Osteoblast (primary cell): ENCODE measurements around the gene BTNL9. TPM values are rescaled to one million over a fixed set of nuclear protein-coding genes. Genes with fewer than 3 reads are reported as not detected.

Experiments used
- DNase-seq: peaks from one replicate; pipeline ENCODE4 v3.0.0; 2011; ENCODE audit warnings: low spot score, mixed read lengths; ENCODE audit not compliant: insufficient read length; ENCODE audit errors: missing footprints
- H2AFZ ChIP-seq: 2 replicates; pipeline ENCODE4 v1.6.0; 2011; ENCODE audit warnings: mild to moderate bottlenecking, low read length
- H3K27ac ChIP-seq: 2 replicates; pipeline ENCODE4 v1.5.1; 2011; ENCODE audit warnings: mild to moderate bottlenecking, low read depth, low read length, moderate library complexity
- H3K27me3 ChIP-seq: 2 replicates; pipeline ENCODE4 v1.6.0; 2012; ENCODE audit warnings: mild to moderate bottlenecking, control low read depth, inconsistent platforms, low read length, moderate library complexity; ENCODE audit not compliant: insufficient read depth
- H3K36me3 ChIP-seq: 2 replicates; pipeline ENCODE4 v1.5.1; 2011; ENCODE audit warnings: mild to moderate bottlenecking, low read length, control low read depth, moderate library complexity; ENCODE audit not compliant: insufficient read depth
- H3K4me1 ChIP-seq: 2 replicates; pipeline ENCODE4 v1.5.1; 2011; ENCODE audit warnings: mild to moderate bottlenecking, low read length, control low read depth, moderate library complexity; ENCODE audit not compliant: insufficient read depth
- H3K4me2 ChIP-seq: 2 replicates; pipeline ENCODE4 v1.6.0; 2011; ENCODE audit warnings: mild to moderate bottlenecking, low read length; ENCODE audit not compliant: insufficient read depth
- H3K4me3 ChIP-seq: fragments of 200-600 bp; sonication (generic); 3 replicates; pipeline ENCODE4 v1.5.1; 2012; ENCODE audit warnings: mild to moderate bottlenecking, low read length, inconsistent platforms; ENCODE audit not compliant: insufficient read depth
- H3K79me2 ChIP-seq: 2 replicates; pipeline ENCODE4 v1.6.0; 2012; ENCODE audit warnings: mild to moderate bottlenecking, low read length, control low read depth, inconsistent platforms; ENCODE audit not compliant: insufficient read depth
- H3K9me3 ChIP-seq: 2 replicates; pipeline ENCODE4 v1.5.1; 2011; ENCODE audit warnings: low read depth, low read length, control low read depth
- H4K20me1 ChIP-seq: 2 replicates; pipeline ENCODE4 v1.6.0; 2012; ENCODE audit warnings: mild to moderate bottlenecking, low read length, control low read depth; ENCODE audit not compliant: insufficient read depth
- CTCF ChIP-seq: IDR thresholded peaks from 2 replicates; pipeline ENCODE4 v1.5.1; 2011; ENCODE audit warnings: mild to moderate bottlenecking, low read depth, low read length, moderate library complexity; ENCODE audit errors: extremely low read depth
- total RNA-seq: library from RNA; depleted of rRNA; stranded (reverse); fragments of >200 nt; gene quantifications from 2 replicates; pipeline ENCODE4 v1.2.3, GENCODE V29; 2012

The BTNL9 gene
- total RNA-seq, 1 donor: not detected

GRCh38 chr5:181060231-181060590 lies 20.1 kb downstream of the BTNL9 start:
- no peak for DNase-seq
- Histone ChIP-seq H3K9me3 (no peaks in the 10 kb centered on the region), H3K4me1 (no peaks in the 10 kb centered on the region), H4K20me1 (no peaks in the 10 kb centered on the region), H3K27me3 (peaks cover 65% of the 10 kb centered on the region), H3K4me3 (no peak overlapping the region), H3K79me2 (no peaks in the 10 kb centered on the region), H3K27ac (no peak overlapping the region), H2AFZ (no peak overlapping the region), H3K4me2 (no peak overlapping the region), H3K36me3 (no peaks in the 10 kb centered on the region)
- TF ChIP-seq CTCF: no peak

GRCh38 chr5:181060924-181061323 lies 20.9 kb downstream of the BTNL9 start:
- no peaks in the 10 kb centered on the region for H3K36me3 ChIP-seq
- H3K4me1 ChIP-seq: no peaks in the 10 kb centered on the region
- no peak for DNase-seq
- H3K9me3 ChIP-seq: no peaks in the 10 kb centered on the region
- no peaks in the 10 kb centered on the region for H4K20me1 ChIP-seq
- no peak overlapping the region for H2AFZ ChIP-seq
- no peak overlapping the region for H3K4me2 ChIP-seq
- peaks cover 60% of the 10 kb centered on the region for H3K27me3 ChIP-seq
- no peak overlapping the region for H3K27ac ChIP-seq
- no peak overlapping the region for H3K4me3 ChIP-seq
- H3K79me2 ChIP-seq: no peaks in the 10 kb centered on the region
- no peak for TF ChIP-seq CTCF

GRCh38 chr5:181061645-181062044 lies 21.6 kb downstream of the BTNL9 start:
- no peaks in the 10 kb centered on the region for H4K20me1 ChIP-seq
- H3K27me3 ChIP-seq: peaks cover 54% of the 10 kb centered on the region
- no peaks in the 10 kb centered on the region for H3K79me2 ChIP-seq
- no peak overlapping the region for H3K4me3 ChIP-seq
- H3K4me2 ChIP-seq: no peak overlapping the region
- H3K36me3 ChIP-seq: no peaks in the 10 kb centered on the region
- no peaks in the 10 kb centered on the region for H3K9me3 ChIP-seq
- H3K4me1 ChIP-seq: no peaks in the 10 kb centered on the region
- TF ChIP-seq CTCF: no peak
- H2AFZ ChIP-seq: no peak overlapping the region
- no peak overlapping the region for H3K27ac ChIP-seq
- DNase-seq: no peak

- Histone ChIP-seq H2AFZ (no peak overlapping the region), H3K27ac (no peak overlapping the region), H3K9me3 (no peaks in the 10 kb centered on the region), H3K4me1 (no peaks in the 10 kb centered on the region), H3K27me3 (peaks cover 47% of the 10 kb centered on the region), H3K36me3 (no peaks in the 10 kb centered on the region), H4K20me1 (no peaks in the 10 kb centered on the region), H3K4me2 (no peak overlapping the region), H3K4me3 (no peak overlapping the region), H3K79me2 (no peaks in the 10 kb centered on the region)
- TF ChIP-seq CTCF: no peak
- DNase-seq: no peak
These were observed 22.6 kb downstream of the BTNL9 start for GRCh38 chr5:181062631-181063030.
